GM18867 (cell line): ENCODE results near the gene PATJ.

Source experiments
- ATAC-seq: cut with Tn5 transposase; IDR thresholded peaks from one replicate; pipeline ENCODE4 v1.9.1; 2021; ENCODE audit warnings: mild to moderate bottlenecking, moderate library complexity; ENCODE audit not compliant: unreplicated experiment

Gene PATJ

GRCh38 chr1:61978796-61979195, 236.5 kb downstream of the PATJ start:
- no peak for ATAC-seq

GRCh38 chr1:61979729-61980128, 237.4 kb downstream of the PATJ start:
- ATAC-seq = no peak

GRCh38 chr1:61980561-61980960, 238.3 kb downstream of the PATJ start:
- ATAC-seq = no peak

- no peak for ATAC-seq
Measured at GRCh38 chr1:61981870-61982660, 239.8 kb downstream of the PATJ start.

- ATAC-seq = no peak
Measured at GRCh38 chr1:61983236-61983635, 241.0 kb downstream of the PATJ start.

GRCh38 chr1:61992257-61992656, 250.0 kb downstream of the PATJ start:
- ATAC-seq = no peak

- ATAC-seq = no peak
Measured at GRCh38 chr1:61993331-61993961, 251.2 kb downstream of the PATJ start.

- no peak for ATAC-seq
Measured at GRCh38 chr1:61995641-61996040, 253.4 kb downstream of the PATJ start.

GRCh38 chr1:61997123-61997522, 254.8 kb downstream of the PATJ start:
- no peak for ATAC-seq

GRCh38 chr1:62003777-62004176, 261.5 kb downstream of the PATJ start:
- no peak for ATAC-seq

- ATAC-seq = no peak
Measured at GRCh38 chr1:62006690-62007089, 264.4 kb downstream of the PATJ start.

- no peak for ATAC-seq
Measured at GRCh38 chr1:62011006-62011405, 268.7 kb downstream of the PATJ start.

GRCh38 chr1:62012095-62012494, 269.8 kb downstream of the PATJ start:
- no peak for ATAC-seq

GRCh38 chr1:62012836-62013235, 270.6 kb downstream of the PATJ start:
- ATAC-seq = no peak

- ATAC-seq = no peak
Measured at GRCh38 chr1:62013264-62013663, 271.0 kb downstream of the PATJ start.

- no peak for ATAC-seq
Measured at GRCh38 chr1:62022382-62022983, 280.2 kb downstream of the PATJ start.

- ATAC-seq = no peak
Measured at GRCh38 chr1:62024690-62025089, 282.4 kb downstream of the PATJ start.

GRCh38 chr1:62025154-62025553, 282.9 kb downstream of the PATJ start:
- no peak for ATAC-seq

- no peak for ATAC-seq
Measured at GRCh38 chr1:62025892-62026291, 283.6 kb downstream of the PATJ start.

- no peak for ATAC-seq
Measured at GRCh38 chr1:62029704-62030103, 287.4 kb downstream of the PATJ start.

- ATAC-seq = no peak
Measured at GRCh38 chr1:62034790-62035189, 292.5 kb downstream of the PATJ start.

GRCh38 chr1:62037274-62037673, 295.0 kb downstream of the PATJ start:
- no peak for ATAC-seq
